SK-N-SH treated with all-trans-retinoic acid at 6 μM for 48 hours (cell line): ENCODE data around the gene SSR2.

Experiments used
- BACH2 ChIP-seq: fragments of 250-450 bp; sonication (Bioruptor Pico); IDR thresholded peaks from 2 replicates; pipeline ENCODE4 v1.9.0; 2021; ENCODE audit warnings: mild to moderate bottlenecking, borderline replicate concordance
- CSDC2 ChIP-seq: fragments of 250-450 bp; sonication (Bioruptor Pico); IDR thresholded peaks from 2 replicates; pipeline ENCODE4 v1.5.0; 2020; ENCODE audit warnings: mild to moderate bottlenecking, moderate library complexity
- TOX ChIP-seq: fragments of 250-450 bp; sonication (Bioruptor Pico); IDR thresholded peaks from 2 replicates; pipeline ENCODE4 v1.8.0; 2021; ENCODE audit warnings: mild to moderate bottlenecking, moderate library complexity, borderline replicate concordance
- TF ChIP-seq, protein P1 (sequence below): fragments of 250-450 bp; sonication (Bioruptor Pico); IDR thresholded peaks from 2 replicates; pipeline ENCODE4 v1.8.0; 2020; ENCODE audit warnings: mild to moderate bottlenecking, moderate library complexity, borderline replicate concordance

DNA sequence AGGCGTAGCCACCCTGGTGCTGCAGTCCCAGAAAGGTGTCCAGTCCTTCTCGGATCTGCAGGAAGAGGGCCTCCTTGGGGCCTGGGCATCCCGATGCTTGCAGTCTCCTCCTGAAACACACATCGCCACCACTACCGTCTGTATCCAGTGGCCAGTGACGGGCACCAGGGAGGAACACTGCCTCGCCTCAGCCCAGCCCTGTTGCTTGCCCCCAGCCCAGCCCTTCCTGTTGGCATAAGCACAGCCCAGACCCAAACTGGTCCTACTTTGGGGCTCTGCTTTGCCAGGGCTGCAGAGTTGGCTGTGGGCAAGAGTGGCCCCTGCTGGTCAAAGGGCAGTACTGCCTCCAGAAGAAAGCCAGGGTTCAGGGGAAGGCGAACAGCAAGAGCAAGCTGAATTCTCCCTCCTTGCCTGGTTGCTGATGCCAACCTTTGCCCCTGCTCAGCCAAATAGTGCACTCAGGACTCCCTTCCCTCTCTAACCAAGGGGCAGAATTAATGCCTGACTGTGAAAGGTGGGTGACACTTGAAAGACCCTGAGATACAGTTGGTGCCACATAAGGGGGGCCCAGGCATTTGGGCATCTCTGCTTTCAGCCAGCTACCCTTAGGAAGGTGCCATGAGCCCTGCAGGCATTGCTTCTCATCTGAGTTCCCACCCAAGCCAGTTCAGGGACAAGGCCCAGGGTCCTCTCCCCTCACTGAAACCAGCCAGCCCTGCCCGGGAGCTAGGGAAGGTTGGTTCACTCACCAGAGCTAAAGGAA is 31.3 kb downstream of the SSR2 start:
- TF ChIP-seq, protein P1, sequence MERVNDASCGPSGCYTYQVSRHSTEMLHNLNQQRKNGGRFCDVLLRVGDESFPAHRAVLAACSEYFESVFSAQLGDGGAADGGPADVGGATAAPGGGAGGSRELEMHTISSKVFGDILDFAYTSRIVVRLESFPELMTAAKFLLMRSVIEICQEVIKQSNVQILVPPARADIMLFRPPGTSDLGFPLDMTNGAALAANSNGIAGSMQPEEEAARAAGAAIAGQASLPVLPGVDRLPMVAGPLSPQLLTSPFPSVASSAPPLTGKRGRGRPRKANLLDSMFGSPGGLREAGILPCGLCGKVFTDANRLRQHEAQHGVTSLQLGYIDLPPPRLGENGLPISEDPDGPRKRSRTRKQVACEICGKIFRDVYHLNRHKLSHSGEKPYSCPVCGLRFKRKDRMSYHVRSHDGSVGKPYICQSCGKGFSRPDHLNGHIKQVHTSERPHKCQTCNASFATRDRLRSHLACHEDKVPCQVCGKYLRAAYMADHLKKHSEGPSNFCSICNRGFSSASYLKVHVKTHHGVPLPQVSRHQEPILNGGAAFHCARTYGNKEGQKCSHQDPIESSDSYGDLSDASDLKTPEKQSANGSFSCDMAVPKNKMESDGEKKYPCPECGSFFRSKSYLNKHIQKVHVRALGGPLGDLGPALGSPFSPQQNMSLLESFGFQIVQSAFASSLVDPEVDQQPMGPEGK (CRISPR knock-in tag): no peak
- TF ChIP-seq TOX: no peak
- TF ChIP-seq CSDC2: no peak
- no peak for TF ChIP-seq BACH2 (CRISPR knock-in tag)
